Measurements from ENCODE around the gene HARBI1. TPM values are rescaled to one million over a fixed set of nuclear protein-coding genes. Genes with fewer than 3 reads are reported as not detected.

HARBI1 gene, protein sequence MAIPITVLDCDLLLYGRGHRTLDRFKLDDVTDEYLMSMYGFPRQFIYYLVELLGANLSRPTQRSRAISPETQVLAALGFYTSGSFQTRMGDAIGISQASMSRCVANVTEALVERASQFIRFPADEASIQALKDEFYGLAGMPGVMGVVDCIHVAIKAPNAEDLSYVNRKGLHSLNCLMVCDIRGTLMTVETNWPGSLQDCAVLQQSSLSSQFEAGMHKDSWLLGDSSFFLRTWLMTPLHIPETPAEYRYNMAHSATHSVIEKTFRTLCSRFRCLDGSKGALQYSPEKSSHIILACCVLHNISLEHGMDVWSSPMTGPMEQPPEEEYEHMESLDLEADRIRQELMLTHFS
- 3.7 and 4.0 TPM in 2 replicates for total RNA-seq

GRCh38 chr11:46617134-46617971 is at the start of gene HARBI1, which contains the start of gene ATG13:
Gene HARBI1, minus strand, starts transcription at chr11:46617227. Its CDS starts 990 bp downstream, at chr11:46616237.
Gene ATG13, plus strand, starts transcription at chr11:46617553. Its CDS starts 26,739 bp downstream, at chr11:46644292.

DNA sequence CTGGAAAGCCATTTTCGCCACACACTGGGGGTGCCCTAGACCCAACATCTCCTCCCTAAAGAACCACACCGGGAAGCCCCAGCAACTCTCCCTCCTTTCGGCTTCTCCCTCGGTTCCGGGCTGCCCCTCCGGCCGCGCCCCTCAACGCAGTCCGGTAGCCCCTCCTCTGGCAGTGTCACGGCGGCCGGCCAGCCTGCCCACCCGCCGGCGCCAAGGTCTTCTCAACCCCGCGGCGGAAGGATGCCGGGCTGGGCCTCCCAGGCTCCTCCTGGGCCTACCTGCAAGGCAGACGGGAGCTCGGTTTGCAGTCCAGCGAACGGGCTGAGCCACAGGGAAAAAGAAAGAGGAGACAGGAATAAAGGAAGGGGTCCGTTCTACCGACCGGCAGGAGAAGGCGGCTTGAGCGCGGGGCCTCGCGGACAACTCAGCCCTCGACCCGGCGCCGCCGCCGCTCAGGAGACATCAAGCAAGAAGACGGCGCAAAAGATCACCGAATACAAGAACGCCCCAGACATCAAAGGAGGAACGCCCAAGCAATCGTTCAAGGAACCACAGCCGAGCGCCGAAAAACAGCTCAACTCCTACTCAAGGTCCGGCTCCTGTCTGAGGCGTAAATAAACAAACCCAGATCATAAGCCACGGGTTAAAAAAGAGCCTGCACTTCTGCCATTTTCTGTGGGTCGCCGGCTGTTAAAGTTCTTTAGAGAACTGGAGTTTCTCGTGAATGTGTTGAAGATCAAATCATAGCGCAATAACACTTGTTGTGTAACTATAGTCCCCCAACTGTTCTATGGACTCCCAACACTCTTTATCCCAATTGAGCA is 23.3 kb downstream of the HARBI1 start, which contains the start of gene AMBRA1:
Gene AMBRA1 (minus strand): TSS at position 474 of the 824 bp plus-strand sequence. CDS start 45,643 bp downstream, outside the sequence.

Other genes starting within 250 kb of the HARBI1 start
- 290 and 300 TPM in 2 replicates for gene MDK, start 235.6 kb downstream of the HARBI1 start, total RNA-seq
- gene CHRM4, start 225.5 kb downstream of the HARBI1 start, total RNA-seq: 0.07 and 0.20 TPM in 2 replicates
- 24.6 and 30.0 TPM in 2 replicates for gene AMBRA1, start 23.2 kb downstream of the HARBI1 start, total RNA-seq
- 82.8 and 91.6 TPM in 2 replicates for gene ATG13, start 326 bp upstream of the HARBI1 start, total RNA-seq
- 41.7 and 49.2 TPM in 2 replicates for gene ARHGAP1, start 83.4 kb upstream of the HARBI1 start, total RNA-seq
- gene ZNF408, start 83.8 kb upstream of the HARBI1 start, total RNA-seq: 7.8 and 11.9 TPM in 2 replicates
- 0.10 TPM in 1 of 2 replicates, not detected in the other for gene F2, start 102.0 kb upstream of the HARBI1 start, total RNA-seq
- 67.6 and 68.1 TPM in 2 replicates for gene CKAP5, start 229.1 kb upstream of the HARBI1 start, total RNA-seq

Measured in mammary microvascular endothelial cell (primary cell).